HCT116 (cell line): ENCODE measurements around the gene GYS1. TPM values are rescaled to one million over a fixed set of nuclear protein-coding genes. Genes with fewer than 3 reads are reported as not detected.

Experiments used
- ATAC-seq: fragments of 200-7000 bp; cut with Tn5 transposase; 2 replicates; pipeline ENCODE4 v1.9.1; 2020; ENCODE audit warnings: mild to moderate bottlenecking, moderate library complexity
- BruUV-seq: library from RNA; stranded (reverse); fragments of 400-500 nt; replicated peaks from 2 replicates; lab custom pipeline; 2021; lab: Mats Ljungman, UMichigan
- CTCF ChIA-PET: fragments of 300-600 bp; sonication (Branson Sonifier 250); formaldehyde crosslinking; loops from one replicate; lab custom pipeline; 2021; ENCODE audit warnings: antibody characterized with exemption; lab: Charles Lee
- POLR2A ChIA-PET: fragments of 300-600, 350-600 bp; sonication (Branson Sonifier 250); formaldehyde crosslinking; loops from one replicate; lab custom pipeline; 2021; ENCODE audit warnings: antibody characterized with exemption; lab: Charles Lee
- RAD21 ChIA-PET, 2 experiments: fragments of 300-600 bp; sonication (Branson Sonifier 250); formaldehyde crosslinking; loops; one replicate each; lab custom pipeline; 2023; ENCODE audit warnings: low total read pairs in 2 of 2; ENCODE audit not compliant: uncharacterized antibody in 2 of 2, unreplicated experiment in 2 of 2, low non-redundant PET in 1 of 2; lab: Charles Lee
- DNase-seq: peaks from one replicate; pipeline ENCODE4 v3.0.0-alpha.2; 2010; ENCODE audit warnings: low read depth, low spot score
- H2AFZ ChIP-seq: fragments of 200-600 bp; shearing (Covaris generic), sonication (generic); 2 replicates; pipeline ENCODE4 v1.6.1; 2017; ENCODE audit warnings: low read depth, mixed run types, mixed read lengths, antibody characterized with exemption, low read length; ENCODE audit not compliant: poor library complexity, severe bottlenecking
- H3K27ac ChIP-seq: 2 replicates; pipeline ENCODE4 v1.5.1; 2012; ENCODE audit warnings: low read depth, low read length
- H3K27me3 ChIP-seq: fragments of 200-600 bp; sonication (generic); 2 replicates; pipeline ENCODE4 v1.6.1; 2016; ENCODE audit warnings: mixed run types, low read length, mixed read lengths; ENCODE audit not compliant: insufficient read depth
- H3K36me3 ChIP-seq, 2 experiments: fragments of 200-500 bp in 1 of 2; fragments of 200-600 bp in 1 of 2; sonication (Bioruptor generic) in 1 of 2; sonication (generic) in 1 of 2; 2 replicates each; pipeline versions ENCODE4 v1.5.1 to v1.6.1; 2014 to 2016; ENCODE audit warnings: low read length in 2 of 2, inconsistent platforms in 1 of 2, mixed read lengths in 1 of 2, mixed run types in 1 of 2; ENCODE audit not compliant: insufficient read depth in 2 of 2, control insufficient read depth in 1 of 2
- H3K4me1 ChIP-seq, 2 experiments: fragments of 200-600 bp in 1 of 2; sonication (generic) in 1 of 2; 2 replicates each; pipeline versions ENCODE4 v1.5.1 to v1.6.1; 2012 to 2017; ENCODE audit warnings: low read length in 2 of 2, inconsistent platforms in 1 of 2, mild to moderate bottlenecking in 1 of 2, mixed read lengths in 1 of 2, mixed run types in 1 of 2, moderate library complexity in 1 of 2; ENCODE audit not compliant: insufficient read depth in 2 of 2, control insufficient read depth in 1 of 2
- H3K4me2 ChIP-seq: fragments of 200-600 bp; sonication (generic); 2 replicates; pipeline ENCODE4 v1.6.1; 2017; ENCODE audit warnings: mixed run types, low read length, mixed read lengths
- H3K4me3 ChIP-seq, 2 experiments: fragments of 200-600 bp in 1 of 2; sonication (generic) in 1 of 2; replicated peaks in 1 of 2; 2 replicates each; pipeline ENCODE4 v1.5.1; 2011 to 2016; ENCODE audit warnings: low read length in 2 of 2, control low read depth in 1 of 2, low read depth in 1 of 2, mild to moderate bottlenecking in 1 of 2, mixed read lengths in 1 of 2, mixed run types in 1 of 2
- H3K79me2 ChIP-seq: fragments of 200-600 bp; sonication (generic); 2 replicates; pipeline ENCODE4 v1.6.1; 2017; ENCODE audit warnings: mild to moderate bottlenecking, mixed run types, low read length, moderate library complexity, mixed read lengths; ENCODE audit not compliant: insufficient read depth
- H3K9ac ChIP-seq: fragments of 200-600 bp; sonication (generic); 2 replicates; pipeline ENCODE4 v1.6.1; 2016; ENCODE audit warnings: low read length, mixed read lengths
- H3K9me2 ChIP-seq: fragments of 200-600 bp; sonication (generic), shearing (Covaris generic); 2 replicates; pipeline ENCODE4 v1.6.1; 2017; ENCODE audit warnings: mixed run types, mild to moderate bottlenecking, moderate library complexity; ENCODE audit not compliant: insufficient read depth
- H3K9me3 ChIP-seq, 2 experiments: fragments of 200-500 bp in 1 of 2; fragments of 200-600 bp in 1 of 2; sonication (Bioruptor generic) in 1 of 2; sonication (generic) in 1 of 2; 2 replicates each; pipeline ENCODE4 v1.6.1; 2014 to 2017; ENCODE audit warnings: low read length in 2 of 2, mixed read lengths in 2 of 2, inconsistent platforms in 1 of 2, low read depth in 1 of 2, mild to moderate bottlenecking in 1 of 2, mixed run types in 1 of 2, moderate library complexity in 1 of 2; ENCODE audit not compliant: control insufficient read depth in 1 of 2, insufficient read depth in 1 of 2
- H4K20me1 ChIP-seq: fragments of 200-600 bp; sonication (generic), shearing (Covaris generic); 2 replicates; pipeline ENCODE4 v1.6.1; 2017; ENCODE audit warnings: mixed run types, mild to moderate bottlenecking, moderate library complexity; ENCODE audit not compliant: insufficient read depth
- CBX3 ChIP-seq: IDR thresholded peaks from 2 replicates; pipeline ENCODE4 v1.6.1; 2012; ENCODE audit warnings: low read depth
- CEBPB ChIP-seq: IDR thresholded peaks from 2 replicates; pipeline ENCODE4 v1.6.1; 2012; ENCODE audit warnings: low read depth
- EGR1 ChIP-seq: IDR thresholded peaks from 2 replicates; pipeline ENCODE4 v1.6.1; 2012; ENCODE audit warnings: low read depth
- EZH2 ChIP-seq: fragments of 200-600 bp; sonication (generic); IDR thresholded peaks from 2 replicates; pipeline ENCODE4 v1.6.1; 2017; ENCODE audit warnings: antibody characterized with exemption, mixed run types
- FOSL1 ChIP-seq: IDR thresholded peaks from 2 replicates; pipeline ENCODE4 v1.6.1; 2012; ENCODE audit warnings: low read depth
- JUND ChIP-seq: IDR thresholded peaks from 2 replicates; pipeline ENCODE4 v1.6.1; 2012
- MAX ChIP-seq: IDR thresholded peaks from 2 replicates; pipeline ENCODE4 v1.6.1; 2012
- POLR2A ChIP-seq: IDR thresholded peaks from 2 replicates; pipeline ENCODE4 v1.7.0; 2011; ENCODE audit warnings: borderline replicate concordance; ENCODE audit not compliant: insufficient read depth, insufficient read length; ENCODE audit errors: extremely low read depth
- REST ChIP-seq: IDR thresholded peaks from 2 replicates; pipeline ENCODE4 v1.6.1; 2012; ENCODE audit warnings: low read depth
- SRF ChIP-seq: IDR thresholded peaks from 2 replicates; pipeline ENCODE4 v1.6.1; 2012; ENCODE audit warnings: low read depth
- TCF7L2 ChIP-seq: IDR thresholded peaks from 2 replicates; pipeline ENCODE4 v1.7.0; 2011; ENCODE audit warnings: borderline replicate concordance, inconsistent platforms; ENCODE audit not compliant: insufficient read depth, insufficient read length; ENCODE audit errors: extremely low read depth
- YY1 ChIP-seq: IDR thresholded peaks from 2 replicates; pipeline ENCODE4 v1.6.1; 2011; ENCODE audit warnings: low read length, low read depth, moderate library complexity, mild to moderate bottlenecking; ENCODE audit not compliant: insufficient replicate concordance; ENCODE audit errors: extremely low read depth
- ZBTB33 ChIP-seq: IDR thresholded peaks from 2 replicates; pipeline ENCODE4 v1.6.1; 2011; ENCODE audit warnings: mild to moderate bottlenecking, low read length, moderate library complexity; ENCODE audit not compliant: insufficient replicate concordance; ENCODE audit errors: extremely low read depth
- ZNF274 ChIP-seq: fragments of 200-500 bp; sonication (Bioruptor generic); IDR thresholded peaks from 2 replicates; pipeline ENCODE4 v1.6.1; 2014; ENCODE audit warnings: mild to moderate bottlenecking, low read depth, low read length, inconsistent platforms
- intact Hi-C: fragments of 100-400 bp; cut with micrococcal nuclease; formaldehyde crosslinking; loops from 2 replicates; pipeline ENCODE4 v1.10.0; 2022
- total RNA-seq: library from RNA; stranded (reverse); gene quantifications from one replicate; pipeline ENCODE4 v1.2.1, GENCODE V29; 2021; ENCODE audit not compliant: unreplicated experiment

Gene GYS1
- total RNA-seq, 1 experiment from 2014 or later = 50.7 TPM

- Histone ChIP-seq H3K79me2 (peaks cover 3% of the 10 kb centered on the region), H3K4me1 (peaks cover 0 to 8% of the 10 kb centered on the region in 2 experiments; a peak in 2 of 4 replicates), H3K27ac (no peak overlapping the region), H3K4me2 (no peak overlapping the region), H3K9ac (no peak overlapping the region), H3K36me3 (no peaks in the 10 kb centered on the region), H4K20me1 (no peaks in the 10 kb centered on the region), H3K4me3 (no peak overlapping the region), H3K9me3 (no peaks in the 10 kb centered on the region), H3K27me3 (no peaks in the 10 kb centered on the region), H3K9me2 (no peaks in the 10 kb centered on the region), H2AFZ (no peak overlapping the region)
- BruUV-seq = no TSS peak
- POLR2A ChIA-PET = no interaction called here
- ATAC-seq (no peak), DNase-seq (no peak)
- RAD21 ChIA-PET = no interaction called here
- intact Hi-C loops = no loop called here
- CTCF ChIA-PET = no interaction called here
- TF ChIP-seq YY1 (no peak), FOSL1 (no peak), ZBTB33 (no peak), SRF (no peak), JUND (no peak), CBX3 (no peak), EZH2 (no peak), MAX (no peak), TCF7L2 (no peak), ZNF274 (no peak), REST (no peak), CEBPB (no peak), EGR1 (no peak), POLR2A (no peak)
These were observed 43.0 kb downstream of the GYS1 start for GRCh38 chr19:48950159-48950558.
